ENCODE measurements around the gene PAPPA2.

Gene PAPPA2

DNA sequence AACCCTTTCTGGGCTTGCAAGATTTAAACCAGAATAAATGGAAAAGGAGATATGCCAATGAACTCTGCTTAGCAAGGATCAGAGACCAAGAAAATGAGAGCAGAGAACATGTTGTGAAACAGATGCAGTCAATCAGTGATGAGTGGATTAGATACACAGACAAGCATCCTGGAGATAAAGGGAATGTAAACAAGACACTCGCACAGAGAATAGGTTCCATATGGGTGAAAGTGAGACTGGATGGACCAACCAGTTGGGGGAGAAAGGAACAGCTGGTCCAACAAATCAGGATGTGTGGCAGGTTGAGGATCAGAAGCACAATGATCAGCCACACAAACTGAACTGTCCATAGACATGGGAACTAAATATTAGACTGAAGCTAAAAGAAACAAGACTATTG lies 363.3 kb downstream of the PAPPA2 start:
- no peak for DNase-seq

DNA sequence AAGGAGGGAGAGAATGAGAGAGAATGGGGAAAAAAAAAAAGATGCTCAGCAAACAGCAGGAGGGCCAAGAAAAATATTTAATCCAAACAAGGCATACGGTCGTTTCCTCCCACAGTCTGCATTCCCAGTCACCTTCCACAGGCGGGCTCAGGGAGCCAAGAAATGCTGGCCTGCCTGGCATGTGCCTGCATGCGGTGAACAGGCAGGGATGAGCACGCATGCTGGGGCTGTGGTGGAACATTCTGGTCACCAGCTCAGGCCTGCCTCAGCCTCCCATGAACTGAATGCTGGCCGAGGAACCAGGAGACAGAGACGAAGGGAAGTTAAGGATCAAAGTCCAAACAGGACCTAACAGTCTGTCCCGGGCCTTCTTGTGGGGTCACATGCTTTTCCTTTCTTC lies 366.3 kb downstream of the PAPPA2 start:
- no peak for DNase-seq

DNA sequence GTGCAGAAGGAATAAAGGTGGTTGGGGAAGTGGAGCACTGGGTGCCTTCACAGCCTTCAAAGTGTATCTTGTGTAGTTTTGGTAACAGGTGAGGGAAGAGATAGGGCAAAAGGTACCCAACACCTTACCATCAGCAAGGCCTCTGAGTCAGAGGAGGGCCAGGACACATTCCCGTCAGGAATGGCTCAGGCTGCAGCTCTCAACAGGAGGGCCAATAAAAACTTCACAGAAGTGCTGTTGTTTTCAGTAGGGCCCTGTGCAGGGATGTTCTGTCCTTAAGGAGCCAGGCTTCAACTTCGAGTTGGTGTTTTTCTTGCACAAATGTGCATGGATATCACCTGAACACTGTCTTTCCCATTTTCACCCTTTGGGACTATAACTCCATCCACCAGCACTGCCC lies 368.2 kb downstream of the PAPPA2 start:
- no peak for DNase-seq

DNA sequence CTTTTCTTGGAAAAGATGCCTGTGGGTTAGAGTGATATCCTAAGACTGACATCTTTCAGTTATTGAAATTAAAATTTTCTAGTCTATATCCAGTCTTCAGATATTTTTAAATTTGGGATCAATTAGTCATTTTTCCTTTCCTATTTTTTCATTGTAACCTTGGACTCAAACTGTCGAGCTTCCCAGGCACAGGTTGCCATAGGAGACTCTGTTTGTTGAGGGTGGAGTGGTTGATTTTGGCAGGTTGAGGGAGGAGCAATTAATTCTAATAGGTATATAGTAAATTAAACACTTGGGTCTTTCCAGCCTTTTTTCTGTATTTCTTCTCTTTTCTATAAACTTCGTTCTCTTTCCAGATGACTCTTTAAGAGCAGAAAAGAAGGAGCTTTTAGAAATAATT lies 374.7 kb downstream of the PAPPA2 start:
- DNase-seq, result no peak

DNA sequence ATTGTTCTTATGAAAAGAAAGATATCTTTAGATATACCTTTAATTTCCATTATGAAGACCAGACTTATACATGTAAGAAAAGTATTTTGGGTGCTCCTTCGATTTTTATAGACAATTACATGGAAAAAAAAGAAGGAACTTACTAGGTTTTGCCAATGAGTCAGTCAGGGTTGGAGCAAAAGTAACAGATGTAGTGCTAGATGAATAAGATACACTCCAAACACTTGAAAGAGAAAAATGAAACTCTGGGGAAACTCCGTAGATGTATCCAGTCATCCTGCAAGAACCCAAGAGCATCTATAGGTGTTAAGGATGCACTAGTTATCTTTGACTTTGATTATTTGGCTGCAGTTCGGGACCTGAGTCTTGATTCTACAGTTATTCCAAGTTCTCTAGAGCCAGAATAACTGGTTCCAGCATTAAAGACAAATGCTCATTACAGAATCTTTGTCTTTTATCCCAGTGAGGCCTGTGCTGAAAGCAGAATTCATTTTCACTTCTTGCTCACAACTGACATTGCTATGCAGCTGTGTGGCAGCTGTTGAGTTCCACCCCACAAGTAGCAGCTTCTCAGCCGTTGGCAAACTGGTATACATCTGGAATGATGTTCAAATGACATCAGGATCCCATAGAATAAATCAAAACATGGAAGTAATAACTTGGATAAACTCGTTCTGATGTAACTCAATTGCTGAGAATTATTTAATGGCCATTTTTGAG lies 375.5 kb downstream of the PAPPA2 start:
- no peak for DNase-seq

DNA sequence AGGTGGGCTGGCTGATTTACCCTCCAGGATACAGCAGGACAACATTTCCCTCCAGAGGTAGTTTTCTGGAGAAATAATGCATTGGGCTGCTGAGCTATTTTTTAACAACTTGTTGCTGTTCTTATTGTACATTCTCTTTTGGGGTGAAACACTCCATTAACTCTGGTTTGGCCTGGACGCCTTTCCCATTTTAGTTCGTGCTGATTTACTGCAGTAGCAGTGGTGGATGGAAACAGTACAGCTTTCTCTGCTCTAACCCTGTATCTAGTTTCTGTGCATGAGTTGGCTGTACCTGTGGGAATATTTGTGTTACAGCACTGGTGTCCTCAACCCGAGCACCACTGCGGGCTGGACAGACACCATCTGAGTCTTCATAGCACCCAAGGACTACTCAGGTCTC lies 376.2 kb downstream of the PAPPA2 start:
- DNase-seq, result no peak

DNA sequence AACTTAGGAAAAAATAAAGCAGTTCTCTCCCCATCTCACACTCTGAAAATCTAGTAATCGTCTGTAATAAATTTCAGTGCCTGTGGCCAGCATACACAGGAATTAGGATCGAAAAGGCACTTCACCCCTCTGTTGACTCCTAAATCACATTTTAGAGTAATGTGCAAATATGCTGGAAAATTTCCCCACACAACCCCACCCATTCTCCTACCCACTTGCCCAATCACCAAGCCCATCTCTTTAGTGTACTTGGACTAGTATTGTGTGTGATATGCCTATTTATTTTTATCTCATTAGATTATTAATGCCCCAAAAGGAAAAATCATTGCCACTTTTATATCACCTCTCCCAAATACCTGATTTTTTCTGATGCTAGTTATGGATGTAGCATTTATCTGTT lies 378.3 kb downstream of the PAPPA2 start:
- no peak for DNase-seq

DNA sequence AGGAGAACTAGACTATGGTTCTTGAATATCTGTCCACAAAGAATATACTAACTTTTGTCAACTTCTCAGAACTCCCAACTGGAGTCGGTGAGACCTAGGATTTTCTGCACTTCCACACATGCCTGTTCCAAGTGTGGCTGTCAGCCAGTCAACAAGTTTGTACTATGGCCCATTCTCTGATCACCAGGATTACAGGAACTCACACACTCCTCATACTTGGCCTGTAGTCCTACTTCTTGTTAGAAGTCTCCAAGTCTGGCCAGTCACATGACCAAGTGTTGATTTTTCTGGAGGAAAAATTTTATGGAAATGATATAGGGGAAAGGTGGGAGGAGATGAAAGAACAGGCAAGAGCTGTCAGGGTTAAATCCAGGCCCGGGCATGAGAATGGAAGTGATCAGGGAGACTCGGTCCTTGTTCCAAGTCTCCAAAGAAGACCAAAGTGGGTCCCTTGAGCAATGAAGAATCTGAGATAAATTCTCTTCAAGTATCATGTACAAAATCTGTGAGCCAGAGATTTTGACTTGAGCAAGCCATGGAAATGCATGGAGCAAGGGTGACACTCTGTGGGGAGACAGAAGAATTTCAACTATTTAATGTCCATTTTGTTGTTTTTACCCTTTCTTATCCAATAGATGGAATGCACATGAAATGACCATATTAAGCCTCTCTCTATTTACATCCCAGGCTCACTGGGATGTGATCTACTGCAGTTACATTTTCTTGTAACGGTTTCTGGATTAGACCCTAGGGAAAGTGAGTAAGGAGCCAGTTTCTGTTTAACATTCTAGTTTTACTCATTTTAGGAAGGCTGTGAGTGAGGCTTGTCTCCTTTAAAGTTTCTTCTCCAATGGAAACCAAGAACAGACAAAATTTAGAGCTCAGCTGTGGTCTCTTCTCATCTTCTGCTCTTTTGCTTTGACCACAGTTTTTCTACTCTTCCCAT lies 380.6 kb downstream of the PAPPA2 start:
- DNase-seq, result no peak

DNA sequence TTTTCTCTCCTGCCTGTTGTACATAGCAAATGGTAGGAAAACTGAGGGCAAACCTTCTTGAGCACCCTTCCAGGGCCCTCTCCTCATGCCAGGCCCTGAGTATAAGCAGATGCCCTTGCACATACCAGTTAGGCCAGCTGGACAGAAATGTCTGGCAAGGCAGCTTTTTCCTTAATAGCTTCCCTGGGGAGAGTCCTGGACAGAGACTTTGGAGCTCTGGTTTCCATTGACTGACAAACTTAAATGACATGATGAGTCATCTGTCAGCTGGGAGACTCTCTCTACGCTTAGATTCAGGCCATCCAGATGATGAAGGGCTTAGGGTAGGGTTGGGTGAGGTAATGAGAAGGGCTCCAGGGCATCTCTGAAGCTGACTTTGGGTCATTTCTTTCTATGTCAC lies 384.1 kb downstream of the PAPPA2 start:
- no peak for DNase-seq

DNA sequence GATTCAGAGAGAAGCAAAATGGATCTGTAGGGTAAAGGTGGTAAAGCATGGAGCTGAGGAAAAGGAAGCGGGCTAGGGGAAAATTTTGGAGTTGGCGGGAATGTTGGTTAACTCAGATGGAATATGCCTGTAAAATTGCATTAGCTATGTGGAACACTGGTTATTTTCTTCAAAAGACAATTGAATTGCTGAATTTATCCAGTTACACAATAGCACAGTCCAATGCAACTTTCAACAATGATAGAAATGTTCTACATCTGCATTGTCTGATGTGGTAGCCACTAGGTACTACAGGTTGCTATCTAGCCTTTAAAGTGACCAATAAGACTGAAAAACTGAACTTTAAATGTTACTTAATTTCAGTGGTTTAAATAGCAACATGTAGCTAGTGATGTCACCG lies 386.3 kb downstream of the PAPPA2 start:
- DNase-seq, result no peak

DNA sequence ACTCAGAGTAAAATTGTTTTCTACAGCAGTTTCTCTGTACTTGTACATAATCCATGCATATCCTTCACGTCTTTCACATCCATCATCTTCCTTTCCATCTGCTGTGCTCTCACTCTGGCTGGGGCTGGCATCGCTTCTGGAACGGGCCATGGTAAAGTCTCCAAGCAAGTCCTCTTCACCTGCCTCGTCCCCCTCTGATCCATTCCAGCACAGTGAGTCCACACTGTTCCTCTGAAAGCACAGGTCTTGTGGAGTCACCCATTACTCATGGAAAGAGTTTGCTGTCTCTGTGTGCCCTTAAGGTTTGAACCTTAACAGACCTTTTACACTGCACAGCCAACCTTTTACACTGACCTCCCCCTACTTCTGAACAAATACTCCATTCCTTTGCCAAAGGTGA lies 387.9 kb downstream of the PAPPA2 start:
- DNase-seq, result no peak

DNA sequence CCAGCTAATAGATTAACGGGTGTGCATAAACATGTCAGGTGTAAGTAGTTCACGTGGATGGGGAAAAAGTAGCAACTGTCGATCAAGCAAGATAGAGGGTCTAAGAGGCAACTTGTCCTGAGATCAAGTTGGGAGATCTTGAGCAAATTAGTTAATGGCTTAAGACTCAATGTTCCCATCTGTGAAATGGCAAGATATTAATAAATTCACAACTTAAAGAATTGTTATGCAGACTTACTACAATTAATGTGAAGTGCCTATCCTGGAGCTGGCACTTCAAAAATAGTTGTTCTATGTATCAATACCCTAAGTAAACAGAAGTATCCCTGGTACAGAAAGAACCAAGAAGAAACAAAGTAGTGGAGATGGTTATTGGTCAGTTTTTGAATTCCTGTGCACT lies 389.1 kb downstream of the PAPPA2 start:
- no peak for DNase-seq

DNA sequence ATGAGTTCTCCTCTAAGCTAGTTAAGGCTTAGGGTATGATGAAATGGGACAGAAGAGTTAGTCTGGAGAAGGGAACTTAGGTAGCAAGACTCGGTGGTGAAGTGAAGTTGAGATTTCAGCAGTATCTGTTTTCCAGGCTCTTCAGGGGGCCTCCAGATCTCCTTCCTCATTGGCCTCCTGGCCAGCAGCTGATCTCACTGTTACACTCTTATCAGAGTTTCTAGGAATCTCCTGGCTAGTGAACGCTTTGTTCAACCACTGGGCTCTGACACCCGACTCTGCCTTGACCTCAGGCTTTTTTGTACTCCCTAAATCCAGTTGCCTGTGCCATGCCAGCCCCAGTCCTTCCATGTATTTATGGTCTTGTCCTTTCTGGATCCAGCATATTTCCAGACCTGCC lies 390.5 kb downstream of the PAPPA2 start:
- DNase-seq, result no peak

DNA sequence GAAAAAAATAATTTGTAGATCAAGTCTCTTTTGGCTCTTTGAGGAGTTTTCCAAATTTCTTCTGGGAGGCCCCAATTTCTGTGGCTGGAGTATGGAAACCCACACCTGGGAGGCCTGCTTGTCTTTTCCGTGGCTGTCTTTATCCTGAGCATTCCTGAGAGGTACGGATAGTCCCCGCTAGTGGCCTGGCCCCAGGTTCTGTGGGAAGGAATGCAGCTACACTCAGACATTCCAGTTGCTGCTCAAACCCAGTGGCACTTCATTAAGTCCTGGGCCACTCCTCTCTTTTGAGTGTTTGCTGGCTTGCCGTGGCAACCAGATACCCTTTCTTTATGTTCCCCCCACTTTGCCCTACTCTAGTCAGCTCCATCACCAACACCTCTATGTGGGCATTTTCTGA lies 391.1 kb downstream of the PAPPA2 start:
- no peak for DNase-seq

DNA sequence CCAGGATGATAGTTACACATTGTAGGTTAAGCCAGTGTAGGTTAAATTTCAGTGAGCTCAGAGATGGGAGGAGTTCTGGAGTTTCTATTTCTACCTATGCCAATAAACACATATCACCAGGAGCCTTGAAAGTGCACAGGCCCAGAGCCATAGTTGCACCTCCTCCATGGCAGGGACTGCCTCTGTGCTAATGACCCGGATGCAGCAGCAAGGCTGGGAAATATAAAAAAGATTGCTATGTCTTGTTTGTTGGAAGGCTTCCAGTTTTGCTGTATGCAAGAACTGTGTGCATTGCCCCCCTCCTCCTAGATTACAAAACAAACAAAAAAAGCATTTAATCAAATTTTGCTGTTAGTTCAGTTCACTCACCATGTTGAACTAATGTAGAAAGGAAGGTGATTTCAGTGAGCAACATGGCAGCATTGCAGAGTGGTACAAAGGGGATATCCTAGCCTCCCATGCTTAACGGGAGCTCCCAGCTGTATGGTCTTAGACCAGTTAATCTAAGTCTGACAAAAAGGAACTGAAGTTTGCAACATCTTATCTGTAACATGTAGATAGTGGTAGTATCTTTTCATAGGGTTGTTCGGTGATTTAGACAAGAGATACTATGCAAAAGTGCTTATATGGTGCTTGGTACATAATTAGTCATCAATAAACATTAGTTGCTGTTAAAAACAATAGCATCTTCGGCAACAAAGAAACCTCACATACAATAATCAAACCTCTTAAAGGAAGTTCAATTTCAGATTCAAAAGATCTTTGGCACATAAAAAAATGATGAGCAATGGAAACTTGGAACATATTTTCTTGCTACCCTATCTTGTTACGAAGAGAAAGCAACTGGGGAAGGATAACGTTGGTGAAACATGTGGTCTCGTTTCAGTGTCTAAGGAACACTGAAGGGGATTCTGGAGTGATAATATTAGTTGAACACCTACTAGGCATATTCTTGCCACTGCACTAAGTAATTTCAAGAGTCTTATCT lies 392.1 kb downstream of the PAPPA2 start:
- DNase-seq, result no peak

DNA sequence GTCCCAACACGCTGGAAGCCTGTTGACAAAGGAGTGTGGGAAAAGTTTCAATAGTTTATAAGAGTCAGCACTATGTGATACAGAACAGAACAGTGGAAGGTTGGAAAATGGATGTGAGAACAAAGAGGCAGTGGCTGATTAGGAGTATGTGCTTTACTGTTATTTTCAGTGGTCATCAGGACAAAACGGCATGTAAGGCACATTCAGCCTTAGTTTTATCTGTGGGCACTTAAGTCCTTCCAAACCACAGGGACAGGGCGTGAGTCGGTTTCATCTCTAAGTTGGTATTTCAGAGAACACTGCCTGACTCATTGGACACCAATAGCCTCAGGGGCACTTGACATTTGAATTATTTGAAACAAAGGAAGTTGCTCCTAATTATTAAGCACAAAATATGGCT lies 394.7 kb downstream of the PAPPA2 start:
- DNase-seq, result no peak

DNA sequence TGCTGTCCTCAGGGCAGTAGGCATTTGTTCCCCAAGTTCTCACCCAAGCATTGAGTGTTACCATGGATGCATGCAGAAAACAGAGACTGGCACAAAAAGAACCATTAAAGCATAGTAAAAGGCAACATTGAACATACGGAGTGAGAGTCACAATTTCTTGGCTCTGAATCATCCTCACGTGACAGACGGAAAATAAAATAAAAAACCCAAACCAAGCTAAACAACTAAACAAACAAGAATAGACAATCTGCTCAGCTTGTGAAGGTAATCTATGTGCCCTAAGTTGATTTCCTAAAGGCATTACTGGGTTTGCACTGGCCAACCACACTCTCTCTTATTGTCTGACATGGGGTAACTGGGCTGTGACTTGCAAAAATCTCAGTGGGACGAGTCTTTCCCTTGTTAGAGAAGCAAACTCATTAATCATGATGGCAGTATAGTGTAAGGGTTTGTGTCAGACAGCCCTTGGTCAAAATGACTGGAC lies 395.5 kb downstream of the PAPPA2 start:
- DNase-seq, result no peak

DNA sequence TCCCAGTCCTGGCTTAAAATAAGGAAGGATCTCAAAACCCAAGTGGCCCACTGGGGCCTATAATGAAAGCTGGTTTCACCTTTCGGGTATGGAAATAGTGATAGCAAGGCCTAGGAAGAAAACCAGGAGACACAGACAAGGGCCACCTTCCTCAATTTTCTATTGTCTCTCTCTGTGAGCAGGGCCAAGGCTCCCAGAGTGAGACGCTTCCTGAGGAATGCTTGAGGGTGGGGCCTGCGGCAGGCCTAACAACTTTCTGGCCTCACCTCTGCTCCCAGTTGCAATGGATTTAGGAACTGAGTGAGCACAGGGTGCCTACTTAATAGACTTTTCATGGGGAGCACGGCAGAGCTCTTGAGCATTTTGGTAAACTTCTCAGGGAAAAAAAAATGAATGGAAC lies 400.6 kb downstream of the PAPPA2 start:
- DNase-seq, result no peak

DNA sequence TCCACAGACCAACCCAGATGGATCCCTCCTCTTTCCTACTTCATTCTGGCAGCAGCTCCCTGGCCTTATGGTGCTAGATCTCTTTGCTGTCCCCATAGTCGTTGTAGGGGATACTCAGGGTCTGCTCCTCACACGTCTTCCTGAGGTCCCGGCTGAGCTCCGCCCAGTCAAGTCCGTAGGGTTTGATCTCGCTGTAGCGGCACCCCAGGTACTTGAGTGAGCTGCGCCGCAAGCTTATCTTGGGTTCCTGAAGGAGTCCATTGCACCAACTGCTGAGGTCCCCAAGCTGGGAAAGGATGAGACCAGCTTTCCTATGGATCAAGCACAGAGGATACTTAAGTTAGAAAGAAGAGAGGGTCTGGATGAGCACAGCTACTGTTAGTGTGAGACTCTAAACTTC lies 401.2 kb downstream of the PAPPA2 start:
- no peak for DNase-seq

DNA sequence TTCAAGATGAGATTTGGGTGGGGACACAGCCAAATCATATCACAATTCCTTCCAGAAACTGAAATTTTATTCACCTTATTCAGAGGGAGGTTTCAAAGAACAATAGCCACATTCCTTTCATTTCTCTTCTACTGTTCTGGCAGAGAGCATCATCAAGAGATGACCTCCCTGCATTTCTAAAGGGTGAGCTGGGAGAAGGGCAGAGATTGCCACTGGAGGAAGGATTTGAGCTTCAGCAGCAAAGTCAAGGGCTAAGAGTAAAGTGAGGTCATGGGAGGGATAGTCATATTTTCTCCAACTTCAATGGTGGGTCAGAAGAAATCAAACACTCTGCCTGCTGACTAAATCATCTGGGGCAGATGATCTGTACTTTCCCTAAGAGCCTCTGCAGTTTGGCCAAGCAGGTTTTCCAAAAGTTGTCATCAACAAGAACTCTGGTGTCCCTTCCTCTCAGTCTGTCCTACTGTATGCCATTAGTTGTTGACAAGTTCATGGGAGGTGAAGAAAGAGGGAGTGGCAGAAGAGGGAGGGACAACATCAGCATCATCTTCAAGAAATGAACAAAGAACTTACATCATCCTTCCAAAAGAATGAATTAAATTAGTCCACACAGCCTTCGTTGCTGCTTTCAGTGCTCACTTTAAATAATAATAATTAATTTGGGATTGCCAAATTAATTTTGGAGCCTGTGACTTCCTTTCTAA lies 403.2 kb downstream of the PAPPA2 start:
- DNase-seq, result no peak

DNA sequence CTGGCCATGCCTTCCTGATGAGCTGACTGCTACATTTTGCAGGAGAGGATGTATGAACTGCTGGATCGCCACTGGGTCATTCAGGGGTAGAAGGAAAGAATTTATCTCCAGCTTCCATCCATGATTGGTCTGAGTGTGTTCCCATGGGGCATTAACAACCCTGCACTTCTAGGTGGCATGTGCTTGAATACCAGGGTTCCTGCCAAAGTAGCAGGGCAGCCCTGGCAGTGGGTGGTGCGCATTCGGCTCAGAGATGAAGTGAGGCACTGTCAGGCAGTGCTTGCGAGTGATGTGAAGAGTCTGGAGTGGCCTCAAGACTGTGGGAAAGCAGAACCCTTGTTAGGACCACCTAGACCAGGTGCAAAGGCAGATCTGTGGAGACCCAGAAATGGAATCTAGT lies 406.6 kb downstream of the PAPPA2 start:
- no peak for DNase-seq

DNA sequence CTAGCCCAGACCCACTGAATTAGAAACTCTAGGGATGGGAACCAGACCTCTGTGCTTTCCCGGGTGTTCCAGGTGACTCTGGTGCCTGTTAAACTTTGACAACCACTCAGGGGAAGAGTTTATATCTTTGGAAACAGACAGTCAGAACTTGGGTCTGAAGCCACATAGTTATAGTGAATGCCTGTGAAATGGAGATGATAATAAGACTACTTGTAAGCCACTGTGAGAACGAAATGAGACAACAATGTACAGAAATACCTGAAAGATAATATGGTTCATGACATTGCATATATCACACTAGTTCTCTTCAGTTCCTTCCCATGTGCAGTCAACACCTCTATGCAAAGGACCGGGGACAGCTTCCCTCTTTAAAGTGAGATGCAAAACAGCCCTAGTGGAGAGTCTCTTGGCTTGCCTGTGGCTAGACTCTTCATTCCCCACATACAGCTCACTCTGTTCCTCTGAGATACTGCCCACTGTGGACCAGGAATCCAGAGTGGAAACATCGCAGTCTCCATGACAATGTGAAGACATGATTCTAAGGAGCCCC lies 414.1 kb downstream of the PAPPA2 start:
- DNase-seq, result no peak
